OCI-LY1 (cell line): ENCODE data around the gene MYL3.

Experiments used
- CTCF ChIP-seq: fragments of 200-600 bp; sonication (generic), shearing (Covaris generic); IDR thresholded peaks from 2 replicates; pipeline ENCODE4 v1.5.1; 2017; ENCODE audit warnings: mild to moderate bottlenecking, antibody characterized with exemption, low read length, moderate library complexity, mixed read lengths
- EZH2 ChIP-seq: fragments of 200-600 bp; sonication (generic), shearing (Covaris generic); IDR thresholded peaks from 2 replicates; pipeline ENCODE4 v1.8.0; 2017; ENCODE audit warnings: borderline replicate concordance, mixed run types, mild to moderate bottlenecking, antibody characterized with exemption, low read length, moderate library complexity, mixed read lengths

GRCh38 chr3:46821553-46821952, 41.7 kb downstream of the MYL3 start:
- TF ChIP-seq EZH2 = no peak
- no peak for TF ChIP-seq CTCF
